ENCODE measurements around the gene RGS12. TPM values are rescaled to one million over a fixed set of nuclear protein-coding genes. Genes with fewer than 3 reads are reported as not detected.

Gene RGS12
- total RNA-seq, 1 donor from 2014 or later = 50.7 TPM

- no peak for ATAC-seq
These were observed 37.1 kb upstream of the RGS12 start for GRCh38 chr4:3255611-3256186.

GRCh38 chr4:3256230-3257102 is 36.4 kb upstream of the RGS12 start:
- ATAC-seq = no peak

- peak; percentile 76 for ATAC-seq
These were observed 35.7 kb upstream of the RGS12 start for GRCh38 chr4:3257103-3257555.

- peak; percentile 73 for ATAC-seq
These were observed 35.0 kb upstream of the RGS12 start for GRCh38 chr4:3257556-3258482.

GRCh38 chr4:3261411-3262207 is 31.2 kb upstream of the RGS12 start:
- ATAC-seq = no peak

GRCh38 chr4:3262208-3263052 is 30.4 kb upstream of the RGS12 start:
- no peak for ATAC-seq

GRCh38 chr4:3263053-3263875 is 29.6 kb upstream of the RGS12 start:
- ATAC-seq = no peak

- no peak for ATAC-seq
These were observed 29.0 kb upstream of the RGS12 start for GRCh38 chr4:3263876-3264193.

- no peak for ATAC-seq
These were observed 26.7 kb upstream of the RGS12 start for GRCh38 chr4:3266076-3266475.

GRCh38 chr4:3267576-3268394 is 25.0 kb upstream of the RGS12 start:
- no peak for ATAC-seq

- peak; percentile 11 for ATAC-seq
These were observed 24.3 kb upstream of the RGS12 start for GRCh38 chr4:3268395-3269104.

GRCh38 chr4:3269105-3269927 is 23.5 kb upstream of the RGS12 start:
- ATAC-seq = peak; percentile 29

GRCh38 chr4:3269991-3270611 is 22.7 kb upstream of the RGS12 start:
- no peak for ATAC-seq

GRCh38 chr4:3271131-3271530 is 21.7 kb upstream of the RGS12 start:
- no peak for ATAC-seq

GRCh38 chr4:3276986-3277385 is 15.8 kb upstream of the RGS12 start:
- no peak for ATAC-seq

GRCh38 chr4:3280466-3280865 is 12.4 kb upstream of the RGS12 start:
- no peak for ATAC-seq

- ATAC-seq = no peak
These were observed 9.3 kb upstream of the RGS12 start for GRCh38 chr4:3283483-3283882.

All from esophagus mucosa (tissue), 1 donor.